OCI-LY7 (cell line): ENCODE data around the gene ATP6V1B1.

Experiments used
- CTCF ChIP-seq: fragments of 200-600 bp; sonication (generic); conservative IDR thresholded peaks from 2 replicates; pipeline ENCODE4 v1.5.1; 2014; ENCODE audit warnings: mild to moderate bottlenecking, antibody characterized with exemption, low read length, moderate library complexity, mixed read lengths
- EZH2phosphoT487 ChIP-seq: fragments of 200-600 bp; sonication (generic); IDR thresholded peaks from 2 replicates; pipeline ENCODE4 v1.6.1; 2018; ENCODE audit warnings: low read depth, borderline replicate concordance, mild to moderate bottlenecking, mixed run types, antibody characterized with exemption, low read length, moderate library complexity, mixed read lengths

- TF ChIP-seq CTCF (no peak), EZH2phosphoT487 (no peak)
These were observed 8.6 kb upstream of the ATP6V1B1 start for GRCh38 chr2:70927138-70927537.
